ENCODE measurements around the gene ARHGAP42.

GRCh38 chr11:100741866-100742625, 55.0 kb downstream of the ARHGAP42 start:
- no peak for TF ChIP-seq CTCF (IDR thresholded peaks at IDR 0.05)
- TF ChIP-seq POLR2A (IDR thresholded peaks at IDR 0.05) = no peak

Measured in adrenal gland (tissue), 5 donors.